A549 (cell line): ENCODE data around the gene CD101. TPM values are rescaled to one million over a fixed set of nuclear protein-coding genes. Genes with fewer than 3 reads are reported as not detected.

Experiments
- ATAC-seq, 2 experiments: fragments of 200-7000 bp in 1 of 2; fragments of >200 bp in 1 of 2; cut with Nextera tagmentation in 1 of 2; cut with Tn5 transposase in 1 of 2; 3 replicates each; pipeline versions ENCODE4 v1.8.0 to v1.9.1; 2018 to 2020; ENCODE audit warnings: mild to moderate bottlenecking in 1 of 2, moderate library complexity in 1 of 2
- CTCF ChIA-PET: fragments of 300-600 bp; sonication (Branson Sonifier 250); formaldehyde crosslinking; extraction: SDS; loops from one replicate; lab custom pipeline; 2021; ENCODE audit warnings: antibody characterized with exemption, inconsistent platforms; lab: Yijun Ruan, JAX
- POLR2A ChIA-PET: fragments of 350-600 bp; formaldehyde crosslinking; extraction: SDS; loops from one replicate; lab custom pipeline; 2021; ENCODE audit warnings: antibody characterized with exemption, inconsistent platforms; lab: Yijun Ruan, JAX
- DNase-seq, 2 experiments: peaks; one replicate each; pipeline versions ENCODE4 v3.0.0 to v3.0.0-alpha.2; 2011 to 2016; ENCODE audit warnings: low read depth in 1 of 2, low spot score in 1 of 2
- FAIRE-seq: peaks from 2 replicates; lab custom pipeline; 2011; peaks lifted over from hg19 to GRCh38; lab: Jason Lieb, UNC
- H3K27ac ChIP-seq, 2 experiments: fragments of >200 bp; sonication (Bioruptor Twin); formaldehyde crosslinking; 3 replicates each; pipeline ENCODE4 v1.5.1; 2016 to 2017
- H3K4me1 ChIP-seq: fragments of >200 bp; sonication (Bioruptor Twin); formaldehyde crosslinking; 3 replicates; pipeline ENCODE4 v1.6.1; 2016
- H3K4me2 ChIP-seq: fragments of >200 bp; sonication (Bioruptor Twin); formaldehyde crosslinking; 3 replicates; pipeline ENCODE4 v1.6.1; 2016
- H3K4me3 ChIP-seq: fragments of >200 bp; sonication (Bioruptor Twin); formaldehyde crosslinking; 3 replicates; pipeline ENCODE4 v1.5.1; 2016
- H3K9me3 ChIP-seq: fragments of >200 bp; sonication (Bioruptor Twin); formaldehyde crosslinking; 3 replicates; pipeline ENCODE4 v1.6.1; 2016
- BCL3 ChIP-seq: fragments of >200 bp; sonication (Bioruptor Twin); formaldehyde crosslinking; IDR thresholded peaks from 3 replicates; pipeline ENCODE4 v1.6.1; 2016
- CBX2 ChIP-seq: fragments of 200-600 bp; sonication (generic); IDR thresholded peaks from 2 replicates; pipeline ENCODE4 v1.6.1; 2016; ENCODE audit warnings: low read depth, mild to moderate bottlenecking, borderline replicate concordance
- CBX8 ChIP-seq: fragments of 200-600 bp; sonication (generic); IDR thresholded peaks from 2 replicates; pipeline ENCODE4 v1.6.1; 2016
- CEBPB ChIP-seq, 2 experiments: fragments of >200 bp in 1 of 2; sonication (Bioruptor Twin) in 1 of 2; formaldehyde crosslinking in 1 of 2; IDR thresholded peaks; 2 replicates each; pipeline ENCODE4 v1.6.1; 2012 to 2016
- CHD2 ChIP-seq: fragments of 150-350 bp; IDR thresholded peaks from 2 replicates; pipeline ENCODE4 v1.6.1; 2014; ENCODE audit warnings: low read length; ENCODE audit not compliant: partially characterized antibody
- CHD4 ChIP-seq: fragments of 200-600 bp; sonication (generic); IDR thresholded peaks from 2 replicates; pipeline ENCODE4 v1.6.1; 2016; ENCODE audit warnings: antibody characterized with exemption, mild to moderate bottlenecking, borderline replicate concordance
- E2F6 ChIP-seq: IDR thresholded peaks from 2 replicates; pipeline ENCODE4 v1.6.1; 2012; ENCODE audit warnings: low read depth, borderline replicate concordance
- ELK1 ChIP-seq: fragments of 150-350 bp; IDR thresholded peaks from 2 replicates; pipeline ENCODE4 v1.6.1; 2014; ENCODE audit warnings: low read depth, mild to moderate bottlenecking, low read length
- FOXS1 ChIP-seq: fragments of 250-450 bp; sonication (Bioruptor Pico); IDR thresholded peaks from 2 replicates; pipeline ENCODE4 v1.5.0; 2020; ENCODE audit warnings: mild to moderate bottlenecking, moderate library complexity
- GATA3 ChIP-seq: IDR thresholded peaks from 2 replicates; pipeline ENCODE4 v1.6.1; 2012; ENCODE audit warnings: borderline replicate concordance
- HMGXB4 ChIP-seq: fragments of 250-450 bp; sonication (Bioruptor Pico); IDR thresholded peaks from 2 replicates; pipeline ENCODE4 v1.5.0; 2021; ENCODE audit warnings: mild to moderate bottlenecking, moderate library complexity, borderline replicate concordance
- HOXB13 ChIP-seq: fragments of 250-450 bp; sonication (Bioruptor Pico); IDR thresholded peaks from 2 replicates; pipeline ENCODE4 v1.5.0; 2020; ENCODE audit warnings: low read depth, mild to moderate bottlenecking, moderate library complexity
- KDM1A ChIP-seq: fragments of 200-600 bp; sonication (generic); IDR thresholded peaks from 2 replicates; pipeline ENCODE4 v1.6.1; 2016; ENCODE audit warnings: low read depth, mild to moderate bottlenecking
- MYC ChIP-seq: IDR thresholded peaks from 2 replicates; pipeline ENCODE4 v1.6.1; 2012; ENCODE audit warnings: mild to moderate bottlenecking, inconsistent platforms, low read length, improper control_type of control experiment, borderline replicate concordance
- NFE2L2 ChIP-seq: fragments of 150-350 bp; conservative IDR thresholded peaks from 2 replicates; pipeline ENCODE4 v1.6.1; 2014; ENCODE audit warnings: low read length
- NPAS2 ChIP-seq: fragments of 250-450 bp; sonication (Bioruptor Pico); IDR thresholded peaks from 2 replicates; pipeline ENCODE4 v1.8.0; 2022; ENCODE audit warnings: mild to moderate bottlenecking, moderate library complexity, borderline replicate concordance
- PHF8 ChIP-seq: fragments of 200-600 bp; sonication (generic); IDR thresholded peaks from 2 replicates; pipeline ENCODE4 v1.6.1; 2016; ENCODE audit warnings: low read depth, mild to moderate bottlenecking, antibody characterized with exemption, moderate library complexity, borderline replicate concordance
- POLR2A ChIP-seq: IDR thresholded peaks from 2 replicates; pipeline ENCODE4 v1.6.1; 2012; ENCODE audit warnings: mild to moderate bottlenecking, low read length
- RAD21 ChIP-seq, 2 experiments: fragments of >200 bp in 1 of 2; sonication (Bioruptor Twin) in 1 of 2; formaldehyde crosslinking in 1 of 2; IDR thresholded peaks in 1 of 2; conservative IDR thresholded peaks in 1 of 2; 2 replicates in 1 of 2; 3 replicates in 1 of 2; pipeline ENCODE4 v1.6.1; 2012 to 2018; ENCODE audit warnings: inconsistent platforms in 1 of 2
- RARB ChIP-seq: fragments of 250-450 bp; sonication (Bioruptor Pico); IDR thresholded peaks from 2 replicates; pipeline ENCODE4 v1.8.0; 2021; ENCODE audit warnings: mild to moderate bottlenecking, moderate library complexity
- TFCP2L1 ChIP-seq: fragments of 250-450 bp; sonication (Bioruptor Pico); IDR thresholded peaks from 2 replicates; pipeline ENCODE4 v1.5.0; 2021; ENCODE audit warnings: mild to moderate bottlenecking
- ZC3H11A ChIP-seq: fragments of 450-650 bp; IDR thresholded peaks from 2 replicates; pipeline ENCODE4 v1.6.1; 2014; ENCODE audit warnings: antibody characterized with exemption, mild to moderate bottlenecking
- ZFP36 ChIP-seq: fragments of 450-650 bp; IDR thresholded peaks from 2 replicates; pipeline ENCODE4 v1.6.1; 2014; ENCODE audit warnings: borderline replicate concordance; ENCODE audit not compliant: partially characterized antibody
- ZNF302 ChIP-seq: fragments of 250-450 bp; sonication (Bioruptor Pico); IDR thresholded peaks from 2 replicates; pipeline ENCODE4 v1.9.0; 2021; ENCODE audit warnings: inconsistent platforms, mild to moderate bottlenecking, moderate library complexity
- WGBS: methylation state at CpG from one replicate; pipeline ENCODE4 v1.1.6; 2017; ENCODE audit errors: missing lambda C conversion rate; 5-methylcytosine and 5-hydroxymethylcytosine counted together
- polyA plus RNA-seq, 4 experiments: library from polyadenylated mRNA; depleted of rRNA in 3 of 4; stranded (reverse); fragments of >200 nt; fragmentation: RNase III in 1 of 4; extraction: RNeasy Plus Mini Kit Qiagen cat#74134 plus additional on column Dnase treatment in 1 of 4; gene quantifications; 2 replicates in 3 of 4; 3 replicates in 1 of 4; pipeline ENCODE4 v1.2.3, GENCODE V29; 2011 to 2017

The CD101 gene
- polyA plus RNA-seq, 2 of the 4 experiments (the other 2 are of a cell fraction) = 0.21 to 0.52 TPM

- no peak for ATAC-seq
- no peak for FAIRE-seq
- Histone ChIP-seq H3K9me3 (no peaks in the 10 kb centered on the region), H3K27ac (no peak overlapping the region), H3K4me2 (no peak overlapping the region), H3K4me1 (no peaks in the 10 kb centered on the region), H3K4me3 (no peak overlapping the region)
- ChIA-PET CTCF (interaction anchor here (2.0 kb wide), 1 partner anchor 11 kb away, joined by 4 read pairs; no protein-coding TSS in a partner anchor), POLR2A (no interaction called here)
- no peak for TF ChIP-seq ELK1
- no peak for TF ChIP-seq POLR2A
- TF ChIP-seq CHD4 = no peak
- no peak for TF ChIP-seq CBX8
- TF ChIP-seq CHD2 = no peak
- TF ChIP-seq CEBPB (IDR thresholded peaks at IDR 0.05) = no peak
- TF ChIP-seq BCL3 = no peak
- no peak for TF ChIP-seq ZFP36
- no peak for TF ChIP-seq NFE2L2
- TF ChIP-seq HOXB13 = no peak
- no peak for DNase-seq
- 6% methylated on average over 1 of the region's 1 CpG for WGBS
Observed at GRCh38 chr1:117020526-117021156, 19.1 kb downstream of the CD101 start.

GRCh38 chr1:117022114-117022513 is 20.6 kb downstream of the CD101 start:
- no peak for FAIRE-seq
- H3K27ac ChIP-seq = no peak overlapping the region
- H3K4me1 ChIP-seq = no peaks in the 10 kb centered on the region
- TF ChIP-seq E2F6 (no peak), HMGXB4 (no peak)
- H3K4me3 ChIP-seq = no peak overlapping the region
- DNase-seq = no peak
- POLR2A ChIA-PET = no interaction called here
- CTCF ChIA-PET = no interaction called here
- WGBS = 40% methylated on average over 3 of the region's 3 CpGs
- H3K9me3 ChIP-seq = no peaks in the 10 kb centered on the region
- no peak overlapping the region for H3K4me2 ChIP-seq
- ATAC-seq = no peak

GRCh38 chr1:117025568-117025967 is 24.0 kb downstream of the CD101 start:
- 81% methylated on average over 7 of the region's 7 CpGs for WGBS
- ChIA-PET CTCF (interaction anchor here (1.2 kb wide), 1 partner anchor 288 kb away, joined by 4 read pairs; no protein-coding TSS in a partner anchor), POLR2A (no interaction called here)
- no peak for FAIRE-seq
- Histone ChIP-seq H3K4me3 (no peak overlapping the region), H3K4me1 (no peaks in the 10 kb centered on the region), H3K4me2 (no peak overlapping the region)
- no peak for ATAC-seq
- TF ChIP-seq RARB (CRISPR knock-in tag) (no peak), TFCP2L1 (CRISPR knock-in tag) (no peak), FOXS1 (CRISPR knock-in tag) (no peak), ZC3H11A (no peak), CBX2 (no peak), NPAS2 (no peak), MYC (no peak), GATA3 (no peak), RAD21 (conservative IDR thresholded peaks at IDR 0.05 in 1 of 2, IDR thresholded peaks at IDR 0.05 in 1 of 2) (no peak), PHF8 (no peak), ZNF302 (no peak), KDM1A (no peak)
- TF ChIP-seq, all 56 proteins: peak for 0
- Histone ChIP-seq H3K27ac (no peak overlapping the region), H3K9me3 (no peaks in the 10 kb centered on the region)
- no peak for DNase-seq
